HS-5 (cell line): ENCODE results near the gene KCNQ1OT1.

Source experiments
- DNase-seq: peaks from one replicate; pipeline ENCODE4 v3.0.0-alpha.2; 2012; ENCODE audit warnings: low read depth

KCNQ1OT1 gene

DNA sequence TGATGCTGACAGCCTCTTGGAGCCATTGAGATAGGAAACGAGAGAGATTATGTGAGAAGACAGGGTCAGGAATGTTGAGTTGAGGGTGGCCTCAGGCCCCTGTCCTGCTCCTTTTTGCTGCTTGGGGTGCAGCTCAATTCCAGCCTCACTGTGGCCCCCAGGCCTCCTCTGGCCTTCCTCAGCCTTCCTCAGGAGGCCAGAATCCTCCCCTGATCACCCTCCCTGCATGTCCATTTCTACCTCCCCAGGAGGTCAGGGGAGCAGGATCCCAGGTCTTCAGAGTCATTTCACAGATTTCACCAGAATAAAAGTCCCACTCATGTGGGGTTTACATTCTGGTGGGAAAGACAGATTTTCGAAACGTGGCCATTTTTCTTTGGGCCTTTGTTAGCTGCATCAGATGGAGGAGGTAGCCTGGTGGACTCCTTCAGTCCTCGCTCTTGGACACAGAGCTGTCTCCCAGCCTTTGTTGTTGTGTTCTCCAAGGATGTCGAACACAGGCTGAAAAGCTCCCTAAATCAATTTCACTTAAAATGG is 2.2 kb upstream of the KCNQ1OT1 start:
- no peak for DNase-seq

DNA sequence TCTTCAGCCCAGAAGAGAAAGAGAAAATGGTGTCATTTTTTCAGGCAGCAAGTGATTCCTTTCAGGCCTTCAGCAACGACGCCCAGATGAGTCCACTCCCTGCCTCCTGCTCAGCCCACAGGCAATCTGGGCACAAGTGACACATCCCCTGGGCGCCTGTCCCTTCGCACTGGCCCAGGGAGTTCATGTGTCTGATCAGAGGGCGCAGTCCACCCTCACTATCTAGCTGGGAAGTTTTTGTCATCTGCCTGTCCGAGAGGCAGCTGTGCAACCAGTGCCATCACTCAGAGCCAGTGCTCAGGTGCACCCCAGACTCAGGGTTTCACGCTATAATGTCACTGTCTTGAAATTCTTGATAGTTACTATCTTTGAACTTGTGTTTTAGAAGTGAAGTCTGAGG is 1.4 kb upstream of the KCNQ1OT1 start:
- DNase-seq: no peak

DNA sequence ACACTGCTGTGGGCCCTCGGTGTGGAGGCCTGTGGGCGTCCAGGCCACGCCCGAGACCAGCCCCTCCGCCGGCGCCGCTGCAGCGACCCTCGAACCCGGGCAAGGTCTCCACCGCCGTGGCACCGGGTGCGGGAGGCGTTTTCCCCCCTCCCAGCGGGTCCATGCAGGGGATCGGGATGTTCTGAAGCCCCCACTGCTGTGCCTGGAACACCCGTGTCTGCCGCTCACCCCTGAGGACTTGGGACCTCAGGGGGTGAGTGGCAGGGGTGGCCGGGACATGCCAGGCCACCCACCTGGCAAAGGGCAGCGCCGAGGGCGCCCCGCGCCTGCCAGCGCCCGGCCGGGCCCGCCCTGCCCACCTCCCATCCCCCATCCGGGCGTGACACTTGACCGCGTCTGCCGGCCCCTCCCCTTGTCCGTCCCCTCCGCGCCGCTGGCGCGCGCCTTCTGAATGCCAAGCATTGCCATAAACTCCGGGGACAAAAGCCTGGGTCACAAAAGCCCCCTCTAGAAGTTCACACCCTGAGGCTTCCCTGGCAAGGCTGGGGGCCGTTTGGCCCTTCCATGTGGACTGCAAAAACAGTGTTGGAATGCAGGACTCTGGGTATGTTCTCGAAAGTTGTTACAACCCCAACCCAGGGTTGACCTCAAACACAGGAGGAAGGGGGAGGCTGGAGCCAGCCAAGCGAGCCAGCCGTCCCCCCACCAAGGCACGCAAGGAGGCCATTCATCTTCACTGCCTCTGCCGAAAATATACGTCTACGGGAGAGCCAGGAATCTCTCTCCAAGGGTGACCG is 819 bp upstream of the KCNQ1OT1 start:
- DNase-seq: no peak

DNA sequence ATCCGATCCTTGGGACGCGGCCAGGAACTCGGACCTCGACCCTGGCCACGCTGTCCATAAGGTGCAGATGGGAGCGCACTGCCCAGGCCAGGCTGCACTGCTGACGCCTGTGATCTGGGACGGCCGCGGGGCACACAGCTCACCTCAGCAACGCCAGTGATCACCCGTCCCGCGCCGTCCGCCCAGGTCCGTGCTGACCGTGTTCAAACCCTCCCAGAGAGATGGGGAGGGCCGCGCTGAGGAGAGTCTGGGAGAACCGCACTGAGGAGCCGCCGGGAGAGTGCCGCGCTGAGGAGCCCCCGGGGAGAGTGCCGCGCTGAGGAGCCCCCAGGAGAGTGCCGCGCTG is 636 bp downstream of the KCNQ1OT1 start:
- no peak for DNase-seq

DNA sequence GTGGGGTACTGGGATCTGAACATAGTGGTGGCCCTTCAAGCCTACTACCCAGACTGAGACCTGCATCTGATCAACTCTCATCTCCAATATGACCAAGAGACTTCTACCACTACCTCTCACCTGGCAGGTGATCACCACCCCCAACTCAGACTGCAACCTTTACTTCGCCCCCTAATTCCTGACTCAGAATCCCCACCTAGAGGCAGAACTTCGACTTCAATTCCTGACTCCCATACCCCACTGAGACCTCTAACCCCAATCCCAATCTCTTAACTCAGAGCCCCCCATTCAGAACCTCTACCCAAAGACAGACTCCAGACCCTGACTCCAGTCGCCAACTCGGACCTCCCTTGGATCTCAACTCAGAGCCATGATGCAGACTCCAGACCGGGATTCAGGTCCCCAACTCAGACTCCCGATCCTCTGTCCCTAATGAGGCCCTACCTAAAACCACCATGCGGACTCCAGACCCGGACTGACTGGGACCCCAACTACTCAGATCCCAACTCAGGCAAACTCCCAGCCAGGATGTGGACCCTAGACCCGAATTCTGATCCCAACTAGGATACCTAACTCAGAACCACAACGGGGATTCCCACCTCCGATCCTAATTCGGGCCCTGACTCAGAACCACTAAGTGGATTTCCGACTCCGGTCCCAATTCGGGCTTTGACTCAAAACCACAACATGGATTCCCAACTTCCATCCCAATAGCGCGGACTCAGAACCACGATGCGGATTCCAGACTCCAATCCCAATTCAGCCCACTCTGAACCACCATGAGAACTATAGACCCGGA is 1.2 kb downstream of the KCNQ1OT1 start:
- DNase-seq: no peak

DNA sequence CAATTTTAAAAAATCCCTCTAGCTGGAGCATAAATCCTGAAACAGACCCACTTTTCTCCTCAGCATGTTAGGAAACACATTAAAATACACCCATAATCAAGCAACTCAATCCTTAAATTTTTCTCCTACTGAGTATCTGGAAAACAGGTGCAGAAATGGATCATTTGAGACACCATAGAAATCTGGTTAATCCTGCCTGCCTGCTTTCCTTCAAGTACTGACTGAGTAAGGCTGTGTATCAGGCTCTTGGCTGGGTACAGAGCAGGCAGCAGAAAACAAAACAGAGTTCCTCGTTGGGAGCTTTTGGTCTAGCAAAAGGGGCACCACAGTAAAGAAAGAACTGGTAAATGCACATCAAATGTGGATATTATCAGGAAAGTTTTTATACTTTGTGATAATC is 1.9 kb downstream of the KCNQ1OT1 start:
- no peak for DNase-seq

DNA sequence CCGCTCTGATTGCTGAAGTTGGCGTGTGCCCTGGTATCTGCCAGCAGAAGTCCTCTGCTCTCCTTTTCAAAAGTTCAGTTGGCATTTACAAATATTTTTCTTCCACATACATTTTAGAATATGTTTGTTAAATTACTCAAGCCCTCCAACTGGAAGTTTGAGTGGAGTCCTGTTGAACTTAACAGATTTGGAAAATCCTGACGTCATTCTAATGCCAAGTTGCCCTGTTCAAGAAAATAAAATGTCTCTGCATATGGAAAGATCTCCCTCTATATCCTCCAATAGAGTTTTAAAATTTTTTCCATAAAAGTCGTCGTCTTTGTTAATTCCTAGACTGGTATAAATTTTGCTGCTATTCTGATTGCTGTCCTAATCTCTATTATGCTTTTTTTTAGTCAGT is 3.3 kb downstream of the KCNQ1OT1 start:
- DNase-seq: no peak

DNA sequence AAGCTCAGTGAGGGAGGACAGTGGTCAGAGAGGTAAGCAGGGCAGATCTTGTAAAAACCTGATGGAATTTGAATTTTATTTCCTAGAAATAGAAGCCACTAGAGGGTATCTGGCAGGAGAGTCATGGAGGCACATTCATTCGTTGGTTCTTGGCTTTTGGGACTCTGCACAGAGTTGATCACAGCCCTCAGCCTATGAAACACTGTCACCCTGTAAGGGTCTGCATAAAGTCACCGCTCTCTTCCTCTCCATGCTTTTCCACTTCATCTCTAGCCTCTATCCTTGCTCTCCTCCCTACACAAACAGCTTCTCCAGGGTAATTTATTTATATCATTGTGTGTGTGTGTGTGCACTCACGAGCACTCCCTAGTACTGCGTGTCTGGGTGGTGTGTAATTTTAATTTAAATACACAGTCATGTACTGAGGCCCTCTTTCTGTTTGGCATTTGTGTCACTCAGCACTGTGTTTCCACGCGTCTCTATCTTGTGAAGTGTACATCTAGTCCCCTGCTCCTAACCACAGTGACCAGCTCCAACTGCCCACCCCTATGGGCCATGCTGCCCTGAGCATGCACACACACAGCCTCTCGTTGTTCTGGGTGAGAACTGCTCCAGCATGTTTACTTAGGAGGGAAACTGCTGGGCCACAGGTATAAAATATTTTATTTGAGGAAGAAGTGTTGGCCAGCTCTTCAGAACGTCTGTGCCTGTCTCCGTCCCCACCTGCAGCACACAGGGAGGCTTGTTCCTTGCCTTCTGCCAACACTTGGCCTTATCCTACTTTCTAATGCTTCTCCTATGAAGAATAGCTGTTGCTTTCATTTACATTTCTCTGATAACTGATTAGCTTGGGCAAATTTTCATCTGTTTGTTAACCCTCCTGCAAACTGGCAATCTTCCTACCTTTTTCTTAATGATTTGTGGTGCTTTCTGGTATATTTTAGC is 4.5 kb downstream of the KCNQ1OT1 start:
- no peak for DNase-seq

DNA sequence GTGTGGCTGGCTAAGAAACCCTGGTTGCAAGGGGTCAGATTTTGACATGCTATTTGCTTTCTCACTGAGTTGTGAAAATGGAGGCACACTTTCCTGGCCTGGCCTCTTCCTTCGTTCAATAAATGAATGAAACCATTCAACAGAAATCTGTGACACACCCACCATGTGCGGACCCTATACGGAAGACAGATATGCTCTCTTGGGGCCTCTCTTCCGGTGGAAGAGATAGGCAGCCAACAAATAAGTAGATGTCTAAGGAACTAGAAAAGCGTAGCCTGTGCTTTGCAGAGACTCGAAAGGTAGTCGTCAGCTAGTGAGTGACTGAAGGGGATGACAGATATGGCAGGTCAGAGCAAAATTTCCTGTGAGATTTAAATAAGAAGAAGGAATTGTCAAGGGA is 5.3 kb downstream of the KCNQ1OT1 start:
- DNase-seq: no peak

DNA sequence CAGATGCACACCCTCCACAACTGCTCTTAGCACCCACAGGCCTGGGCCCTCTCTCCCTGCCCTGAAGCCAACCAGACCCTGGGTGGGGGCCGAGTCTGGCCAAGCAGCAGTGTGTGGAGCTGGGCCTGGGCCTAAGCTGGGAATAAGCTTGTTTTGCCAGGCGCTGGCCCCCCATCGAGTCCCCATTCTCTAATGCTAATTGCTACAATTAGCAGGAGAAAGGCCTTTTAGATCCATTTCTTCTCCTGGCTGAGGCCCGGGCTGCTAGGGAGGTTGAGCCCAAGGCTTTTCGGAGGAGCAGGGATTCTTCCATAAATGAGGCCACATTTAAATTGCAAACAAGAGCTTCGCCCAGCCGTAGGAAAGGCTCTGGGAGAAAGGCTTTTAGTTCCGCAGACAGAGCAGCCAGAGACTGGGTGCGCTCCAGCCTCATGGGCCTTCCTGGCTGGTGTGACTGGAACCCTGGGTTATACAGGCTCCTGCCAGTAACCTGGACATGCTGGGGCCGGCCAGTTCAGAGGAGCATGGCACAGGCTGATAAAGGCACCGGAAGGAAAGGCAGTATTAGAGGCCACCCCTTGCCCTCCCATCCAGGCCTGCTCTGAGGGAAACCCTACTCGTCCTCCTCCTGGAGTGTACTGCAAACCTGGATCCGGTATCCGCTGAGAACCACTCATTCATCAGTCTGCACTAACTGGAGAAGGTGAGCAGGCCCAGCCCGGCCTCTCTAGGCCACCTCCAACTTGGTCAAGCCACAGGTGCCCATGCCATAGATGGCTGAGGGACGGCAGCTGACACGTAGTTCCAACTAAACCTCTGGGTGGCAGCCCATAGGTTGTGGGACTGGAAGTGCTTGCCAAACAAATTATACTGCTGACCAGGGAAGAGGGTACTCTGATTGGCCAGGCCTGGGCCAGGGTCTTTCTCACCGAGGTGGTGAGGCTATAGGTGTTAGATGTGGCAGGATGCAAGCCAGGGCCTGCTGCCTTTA is 6.2 kb downstream of the KCNQ1OT1 start:
- DNase-seq: no peak

DNA sequence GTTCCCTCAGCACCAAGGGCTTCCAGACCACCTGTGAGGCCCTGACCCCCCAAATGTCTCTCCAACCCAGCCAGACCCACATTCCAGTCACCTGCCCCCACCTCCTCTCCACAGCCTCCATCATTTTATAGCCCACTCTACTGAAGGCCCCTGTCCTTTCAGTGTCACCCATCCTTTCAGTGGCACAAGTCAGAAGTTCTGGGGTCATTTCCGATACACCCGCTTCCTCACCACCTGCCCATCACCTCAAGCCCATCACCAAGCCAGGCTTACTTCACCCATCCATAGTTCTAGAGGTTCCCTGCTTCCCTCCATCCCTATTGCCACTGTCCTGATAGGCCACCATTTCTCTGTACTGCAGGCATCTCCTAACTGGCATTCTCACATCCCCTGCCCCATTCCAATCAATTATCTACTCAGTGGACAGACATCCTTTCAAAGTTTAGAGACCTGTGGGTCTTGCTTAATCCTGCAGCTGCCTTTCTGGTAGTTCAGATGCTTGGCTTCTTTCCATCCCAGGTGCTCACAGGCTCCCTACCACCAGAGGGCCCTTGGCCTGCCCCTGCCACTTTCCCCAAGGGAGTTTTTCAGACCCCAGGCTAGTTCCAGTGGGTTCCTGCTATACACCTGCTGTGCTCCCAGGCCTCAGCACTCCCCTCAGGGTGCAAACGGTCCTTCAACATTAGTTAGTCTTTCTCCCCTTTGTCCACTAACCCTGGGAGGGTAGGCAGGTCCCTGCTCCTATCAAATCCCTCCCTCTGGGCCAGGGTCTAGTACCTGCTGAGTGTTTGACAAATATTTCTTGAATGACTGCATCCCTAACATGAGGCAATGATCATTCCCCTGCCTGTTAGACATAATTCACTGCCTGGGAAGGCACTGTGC is 7.6 kb downstream of the KCNQ1OT1 start:
- no peak for DNase-seq

DNA sequence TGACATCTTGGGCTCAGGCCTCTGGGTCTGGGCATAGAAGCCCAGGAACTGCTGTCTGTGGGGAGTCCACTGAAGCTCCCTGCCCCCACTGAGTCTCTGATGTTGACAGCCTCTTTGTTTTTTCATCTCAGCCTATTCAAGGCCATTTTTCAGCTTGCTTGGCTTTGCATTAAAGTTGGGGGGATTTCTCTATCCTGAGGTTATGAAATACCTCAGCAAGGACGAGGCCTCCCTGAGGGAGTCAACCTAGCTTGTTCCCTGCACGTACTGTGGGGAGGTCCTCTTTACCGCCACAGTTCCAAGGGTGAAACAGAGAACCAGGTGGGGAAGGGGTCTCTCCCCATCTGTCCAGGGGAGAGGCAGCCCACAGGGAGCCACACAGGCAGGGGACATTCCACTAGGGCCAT is 8.4 kb downstream of the KCNQ1OT1 start:
- DNase-seq: no peak

DNA sequence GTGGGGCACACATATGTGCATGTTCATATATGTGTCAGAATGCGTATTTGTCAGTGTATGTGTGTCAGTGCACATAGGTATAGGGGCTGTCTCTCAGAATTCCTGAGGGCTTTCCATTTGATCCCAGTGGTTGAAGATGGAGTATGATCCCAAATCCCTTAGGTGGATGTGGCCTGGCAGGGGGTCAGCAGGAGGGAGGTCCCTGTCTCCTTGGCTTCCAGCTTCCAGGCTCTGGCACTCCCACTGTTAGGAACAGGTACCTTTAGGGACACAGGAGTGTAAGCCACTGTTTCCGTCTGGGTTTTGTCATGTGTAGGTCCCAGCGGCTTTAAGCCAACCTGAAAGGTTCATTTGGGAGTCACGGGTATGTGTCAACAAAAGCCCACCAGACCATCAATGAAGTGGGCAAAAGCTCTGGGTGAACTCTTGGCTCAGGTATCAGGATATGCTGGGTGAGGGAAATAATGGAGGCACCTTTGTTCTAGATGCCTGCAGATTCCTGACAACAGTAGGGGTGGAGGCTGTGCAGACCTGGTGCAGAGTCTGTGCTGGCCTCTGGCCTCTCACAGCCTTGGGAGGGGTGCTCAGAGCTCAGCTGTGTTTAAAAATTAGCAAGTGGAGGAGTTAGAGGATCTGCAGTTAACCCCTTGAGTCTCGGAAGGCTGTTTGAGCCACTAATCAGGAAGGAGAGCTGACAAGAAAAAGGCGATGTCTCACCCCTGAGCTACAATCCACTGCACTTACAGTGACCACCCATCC is 9.0 kb downstream of the KCNQ1OT1 start:
- DNase-seq: no peak

DNA sequence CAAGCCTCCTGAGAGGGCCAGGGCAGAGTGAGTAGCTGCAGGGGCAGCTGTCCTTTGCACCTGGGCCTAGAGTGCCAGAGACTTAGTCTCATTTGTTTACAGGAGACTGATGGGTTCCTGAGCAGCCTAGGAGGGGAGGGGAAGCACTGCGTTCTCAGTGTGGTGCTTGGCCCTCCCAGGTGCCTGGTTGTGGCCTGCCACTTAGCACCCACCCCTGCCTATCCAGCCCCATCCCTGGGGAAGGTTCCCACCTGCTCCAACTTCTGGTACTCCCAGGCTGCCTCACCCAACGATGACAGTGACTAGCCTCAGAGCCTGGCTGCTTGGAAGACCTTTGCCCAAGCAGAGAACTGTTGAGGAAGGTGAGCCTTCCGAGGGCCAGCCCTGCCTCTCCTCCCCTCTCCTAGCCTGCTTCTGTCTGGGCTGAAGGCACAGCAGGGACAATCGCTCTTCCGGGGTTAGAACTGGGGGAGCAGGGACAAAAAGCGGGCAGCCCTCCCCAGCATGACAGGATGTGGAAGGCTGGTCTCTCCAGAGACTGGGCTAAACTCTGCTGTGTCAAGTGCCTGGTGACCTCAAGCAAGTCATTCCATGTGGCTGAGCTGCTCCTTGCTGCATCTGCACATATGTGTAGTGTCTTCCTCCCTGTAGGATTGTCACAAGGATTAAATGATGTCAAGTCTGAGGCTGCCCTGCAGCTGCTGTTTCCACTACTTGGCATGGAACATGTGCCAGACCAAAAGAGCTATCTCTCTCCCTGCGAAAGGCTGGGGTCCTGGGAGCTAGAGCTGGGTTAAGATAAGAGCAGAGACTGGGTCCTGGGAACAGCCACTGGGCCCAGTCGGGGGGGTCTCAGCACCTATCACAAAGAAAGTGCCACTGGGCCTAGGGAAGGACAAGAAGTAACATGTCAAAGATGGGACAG is 9.9 kb downstream of the KCNQ1OT1 start:
- no peak for DNase-seq

DNA sequence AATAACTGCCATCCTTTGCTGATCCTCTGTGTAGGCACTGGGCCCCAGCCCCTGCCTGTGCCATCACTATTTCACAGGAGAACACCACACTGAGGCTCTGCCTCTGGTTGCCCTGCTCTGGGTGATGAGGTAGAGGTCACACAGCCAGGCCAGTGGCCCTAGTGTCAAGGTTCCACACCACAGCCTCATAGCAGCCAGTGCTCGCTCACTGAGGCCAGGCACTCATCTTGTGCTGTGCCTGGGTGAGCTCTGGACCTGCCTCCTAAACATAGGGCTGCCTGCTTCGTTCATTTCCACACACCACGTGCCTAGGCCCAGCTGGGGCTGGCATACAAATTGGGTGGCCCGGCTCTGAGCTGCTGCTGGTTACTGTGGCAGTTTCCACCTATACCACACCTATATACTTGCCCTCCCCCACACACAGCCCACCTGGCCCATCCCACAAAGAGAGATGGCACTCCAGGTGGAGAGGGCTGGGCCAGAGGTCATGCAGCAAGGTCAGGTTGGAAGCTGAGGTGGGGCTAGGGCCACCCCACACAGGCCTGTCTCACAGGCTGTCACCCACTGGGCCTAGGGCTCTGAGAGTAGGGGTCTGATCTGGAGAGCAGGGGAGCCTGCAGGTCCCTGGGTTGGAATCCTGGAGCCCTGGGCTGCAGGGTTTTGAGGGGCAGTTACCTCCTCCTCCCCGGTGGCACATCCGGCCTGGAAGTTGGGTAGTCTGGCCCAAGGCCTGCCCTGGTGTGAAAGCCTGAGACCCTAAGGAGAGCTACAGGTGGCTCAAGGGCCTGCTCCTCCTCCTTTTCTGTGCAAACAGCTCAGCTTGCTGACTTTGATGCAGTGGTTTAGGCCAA is 11.2 kb downstream of the KCNQ1OT1 start:
- no peak for DNase-seq

DNA sequence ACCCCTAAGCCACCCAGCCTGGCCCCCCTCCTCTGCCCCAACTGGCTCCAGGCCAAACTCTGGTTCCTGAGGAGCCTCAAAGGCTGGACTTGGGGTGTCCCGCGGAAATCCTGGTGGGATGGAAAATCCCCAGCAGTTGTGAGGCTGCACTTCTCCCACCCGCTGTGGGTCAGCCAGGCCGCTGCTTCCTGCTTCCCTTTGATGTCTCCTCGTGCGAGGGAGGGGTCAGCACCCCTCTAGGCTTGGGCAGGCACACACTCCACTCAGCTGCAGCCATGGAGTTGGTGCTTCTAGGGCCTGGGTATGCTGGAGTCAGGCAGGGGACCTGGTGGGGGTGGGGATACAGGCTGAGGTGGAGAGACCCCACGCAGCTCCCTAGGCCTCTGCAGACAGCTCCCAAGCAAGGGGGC is 12.0 kb downstream of the KCNQ1OT1 start:
- DNase-seq: no peak

DNA sequence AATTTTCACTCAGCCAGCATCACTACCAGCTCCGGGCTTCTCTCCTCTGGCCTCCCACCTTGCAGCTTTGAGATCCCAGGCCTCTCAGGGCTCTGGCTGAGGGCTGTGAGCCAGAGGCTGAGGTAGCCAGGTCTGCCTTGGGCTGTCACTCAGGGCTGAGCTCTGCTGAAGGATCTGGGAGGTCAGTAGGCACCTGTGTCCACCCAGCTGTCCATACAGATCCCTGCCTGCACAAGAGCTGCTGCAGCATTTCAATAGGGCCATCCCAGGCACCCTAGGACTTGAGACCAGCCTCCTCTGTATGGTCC is 12.6 kb downstream of the KCNQ1OT1 start:
- DNase-seq: no peak
